SK-N-SH treated with all-trans-retinoic acid at 6 μM for 48 hours (cell line): ENCODE measurements around the gene ARHGAP18.
A peak's percentile ranks its signal among the peaks of the same experiment; 100 is the strongest.

Source experiments
- ATAC-seq: fragments of 200-7000 bp; cut with Tn5 transposase; 3 replicates; pipeline ENCODE4 v1.9.1; 2020; ENCODE audit warnings: mild to moderate bottlenecking, moderate library complexity
- BACH2 ChIP-seq: fragments of 250-450 bp; sonication (Bioruptor Pico); IDR thresholded peaks from 2 replicates; pipeline ENCODE4 v1.9.0; 2021; ENCODE audit warnings: mild to moderate bottlenecking, borderline replicate concordance
- CREB5 ChIP-seq: fragments of 250-450 bp; sonication (Bioruptor Pico); IDR thresholded peaks from 2 replicates; pipeline ENCODE4 v1.5.1; 2020; ENCODE audit warnings: low read depth, mild to moderate bottlenecking, moderate library complexity
- CSDC2 ChIP-seq: fragments of 250-450 bp; sonication (Bioruptor Pico); IDR thresholded peaks from 2 replicates; pipeline ENCODE4 v1.5.0; 2020; ENCODE audit warnings: mild to moderate bottlenecking, moderate library complexity
- CSRNP3 ChIP-seq: fragments of 250-450 bp; sonication (Bioruptor Pico); IDR thresholded peaks from 2 replicates; pipeline ENCODE4 v1.5.1; 2021; ENCODE audit warnings: mild to moderate bottlenecking, moderate library complexity
- ESRRG ChIP-seq: fragments of 250-450 bp; sonication (Bioruptor Pico); IDR thresholded peaks from 2 replicates; pipeline ENCODE4 v1.6.1; 2021; ENCODE audit warnings: mild to moderate bottlenecking
- RARB ChIP-seq: fragments of 250-450 bp; sonication (Bioruptor Pico); IDR thresholded peaks from 2 replicates; pipeline ENCODE4 v1.8.0; 2021; ENCODE audit warnings: mild to moderate bottlenecking, moderate library complexity
- SNAI2 ChIP-seq: fragments of 250-450 bp; sonication (Bioruptor Pico); IDR thresholded peaks from 2 replicates; pipeline ENCODE4 v1.5.0; 2020; ENCODE audit warnings: mild to moderate bottlenecking, moderate library complexity
- TCF4 ChIP-seq: fragments of 250-450 bp; sonication (Bioruptor Pico); IDR thresholded peaks from 2 replicates; pipeline ENCODE4 v1.8.0; 2021; ENCODE audit warnings: mild to moderate bottlenecking, moderate library complexity, borderline replicate concordance
- TOX ChIP-seq: fragments of 250-450 bp; sonication (Bioruptor Pico); IDR thresholded peaks from 2 replicates; pipeline ENCODE4 v1.8.0; 2021; ENCODE audit warnings: mild to moderate bottlenecking, moderate library complexity, borderline replicate concordance
- ZNF565 ChIP-seq: fragments of 450-650 bp; formaldehyde crosslinking; conservative IDR thresholded peaks from 2 replicates; pipeline ENCODE4 v1.5.0; 2020; ENCODE audit warnings: low read depth, mild to moderate bottlenecking, moderate library complexity
- TF ChIP-seq, protein P1 (sequence below): fragments of 250-450 bp; sonication (Bioruptor Pico); IDR thresholded peaks from 2 replicates; pipeline ENCODE4 v1.5.0; 2020; ENCODE audit warnings: mild to moderate bottlenecking, moderate library complexity
- TF ChIP-seq, protein P2 (sequence below): fragments of 250-450 bp; sonication (Bioruptor Pico); IDR thresholded peaks from 2 replicates; pipeline ENCODE4 v1.8.0; 2021; ENCODE audit warnings: low read depth, mild to moderate bottlenecking, moderate library complexity, borderline replicate concordance

Gene ARHGAP18

DNA sequence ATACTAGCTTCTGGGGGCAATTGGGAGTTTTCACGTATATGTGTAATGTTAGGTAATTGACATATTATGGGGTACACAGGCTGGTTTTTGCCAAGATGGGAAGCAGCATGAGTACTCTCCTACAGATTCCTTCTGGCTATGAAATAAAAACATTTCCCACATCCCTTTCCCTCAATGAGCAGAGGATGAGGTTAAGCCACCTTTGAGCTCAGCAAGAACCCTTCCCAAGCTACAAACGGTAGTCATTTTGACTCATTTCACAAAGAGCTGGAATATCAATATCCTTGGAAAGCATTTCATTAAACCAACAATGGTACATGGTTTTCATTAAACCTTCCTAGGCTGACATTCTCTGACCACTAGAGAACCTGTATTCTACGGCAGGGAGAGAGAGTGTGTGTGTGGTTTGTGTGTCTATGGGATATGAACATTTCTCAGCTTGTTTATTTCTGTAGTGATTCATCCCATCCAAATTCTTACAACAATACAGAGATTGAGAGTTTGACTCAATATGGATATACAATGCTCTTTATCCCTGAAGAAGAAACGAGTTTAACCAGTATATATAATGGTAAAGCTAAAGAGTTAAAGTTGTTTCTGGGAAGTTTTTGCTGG lies 119.5 kb downstream of the ARHGAP18 start:
- TF ChIP-seq, protein P1, sequence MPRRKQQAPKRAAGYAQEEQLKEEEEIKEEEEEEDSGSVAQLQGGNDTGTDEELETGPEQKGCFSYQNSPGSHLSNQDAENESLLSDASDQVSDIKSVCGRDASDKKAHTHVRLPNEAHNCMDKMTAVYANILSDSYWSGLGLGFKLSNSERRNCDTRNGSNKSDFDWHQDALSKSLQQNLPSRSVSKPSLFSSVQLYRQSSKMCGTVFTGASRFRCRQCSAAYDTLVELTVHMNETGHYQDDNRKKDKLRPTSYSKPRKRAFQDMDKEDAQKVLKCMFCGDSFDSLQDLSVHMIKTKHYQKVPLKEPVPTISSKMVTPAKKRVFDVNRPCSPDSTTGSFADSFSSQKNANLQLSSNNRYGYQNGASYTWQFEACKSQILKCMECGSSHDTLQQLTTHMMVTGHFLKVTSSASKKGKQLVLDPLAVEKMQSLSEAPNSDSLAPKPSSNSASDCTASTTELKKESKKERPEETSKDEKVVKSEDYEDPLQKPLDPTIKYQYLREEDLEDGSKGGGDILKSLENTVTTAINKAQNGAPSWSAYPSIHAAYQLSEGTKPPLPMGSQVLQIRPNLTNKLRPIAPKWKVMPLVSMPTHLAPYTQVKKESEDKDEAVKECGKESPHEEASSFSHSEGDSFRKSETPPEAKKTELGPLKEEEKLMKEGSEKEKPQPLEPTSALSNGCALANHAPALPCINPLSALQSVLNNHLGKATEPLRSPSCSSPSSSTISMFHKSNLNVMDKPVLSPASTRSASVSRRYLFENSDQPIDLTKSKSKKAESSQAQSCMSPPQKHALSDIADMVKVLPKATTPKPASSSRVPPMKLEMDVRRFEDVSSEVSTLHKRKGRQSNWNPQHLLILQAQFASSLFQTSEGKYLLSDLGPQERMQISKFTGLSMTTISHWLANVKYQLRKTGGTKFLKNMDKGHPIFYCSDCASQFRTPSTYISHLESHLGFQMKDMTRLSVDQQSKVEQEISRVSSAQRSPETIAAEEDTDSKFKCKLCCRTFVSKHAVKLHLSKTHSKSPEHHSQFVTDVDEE (CRISPR knock-in tag) = no peak
- peak; percentile 17; the same call in 2 of the 3 replicates for ATAC-seq

DNA sequence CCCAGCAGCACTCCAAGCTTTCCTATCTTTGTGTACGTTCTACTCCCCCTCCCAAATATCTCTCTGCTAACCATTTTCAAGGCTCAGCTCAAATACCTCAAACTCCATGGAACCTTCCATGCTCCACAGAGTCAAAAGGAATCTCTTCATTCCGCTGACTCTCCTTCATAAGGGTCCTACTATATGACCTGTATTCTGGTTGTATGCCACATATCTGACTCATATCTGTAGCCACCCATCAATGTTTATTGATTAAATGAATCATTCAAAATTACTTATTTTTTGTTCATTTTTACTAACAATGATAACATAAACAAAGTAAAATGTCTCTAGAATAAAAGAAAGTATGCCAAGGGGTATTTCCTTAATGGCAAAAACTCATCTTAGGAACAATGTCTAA lies 123.2 kb downstream of the ARHGAP18 start:
- no peak for ATAC-seq
- TF ChIP-seq SNAI2 (CRISPR knock-in tag) = no peak
- TF ChIP-seq BACH2 = no peak
- TF ChIP-seq, protein P2, sequence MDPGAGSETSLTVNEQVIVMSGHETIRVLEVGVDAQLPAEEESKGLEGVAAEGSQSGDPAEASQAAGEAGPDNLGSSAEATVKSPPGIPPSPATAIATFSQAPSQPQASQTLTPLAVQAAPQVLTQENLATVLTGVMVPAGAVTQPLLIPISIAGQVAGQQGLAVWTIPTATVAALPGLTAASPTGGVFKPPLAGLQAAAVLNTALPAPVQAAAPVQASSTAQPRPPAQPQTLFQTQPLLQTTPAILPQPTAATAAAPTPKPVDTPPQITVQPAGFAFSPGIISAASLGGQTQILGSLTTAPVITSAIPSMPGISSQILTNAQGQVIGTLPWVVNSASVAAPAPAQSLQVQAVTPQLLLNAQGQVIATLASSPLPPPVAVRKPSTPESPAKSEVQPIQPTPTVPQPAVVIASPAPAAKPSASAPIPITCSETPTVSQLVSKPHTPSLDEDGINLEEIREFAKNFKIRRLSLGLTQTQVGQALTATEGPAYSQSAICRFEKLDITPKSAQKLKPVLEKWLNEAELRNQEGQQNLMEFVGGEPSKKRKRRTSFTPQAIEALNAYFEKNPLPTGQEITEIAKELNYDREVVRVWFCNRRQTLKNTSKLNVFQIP (CRISPR knock-in tag) = no peak
- TF ChIP-seq TCF4 (CRISPR knock-in tag) = no peak

- TF ChIP-seq CSDC2 (CRISPR knock-in tag) (no peak), RARB (CRISPR knock-in tag) (no peak), TOX (CRISPR knock-in tag) (no peak)
- TF ChIP-seq, all 23 proteins: peak for 0
- ATAC-seq = peak; percentile 15; the same call in 1 of the 3 replicates
Observed at GRCh38 chr6:129583866-129584265, 126.1 kb downstream of the ARHGAP18 start.

- no peak for TF ChIP-seq CSRNP3 (CRISPR knock-in tag)
- no peak for ATAC-seq
Observed at GRCh38 chr6:129578315-129578714, 131.7 kb downstream of the ARHGAP18 start.

GRCh38 chr6:129577691-129578090 lies 132.3 kb downstream of the ARHGAP18 start:
- peak; percentile 23; the same call in 1 of the 3 replicates for ATAC-seq
- TF ChIP-seq CREB5 (CRISPR knock-in tag) (no peak), ESRRG (CRISPR knock-in tag) (no peak)
- TF ChIP-seq, all 23 proteins: peak for 0

DNA sequence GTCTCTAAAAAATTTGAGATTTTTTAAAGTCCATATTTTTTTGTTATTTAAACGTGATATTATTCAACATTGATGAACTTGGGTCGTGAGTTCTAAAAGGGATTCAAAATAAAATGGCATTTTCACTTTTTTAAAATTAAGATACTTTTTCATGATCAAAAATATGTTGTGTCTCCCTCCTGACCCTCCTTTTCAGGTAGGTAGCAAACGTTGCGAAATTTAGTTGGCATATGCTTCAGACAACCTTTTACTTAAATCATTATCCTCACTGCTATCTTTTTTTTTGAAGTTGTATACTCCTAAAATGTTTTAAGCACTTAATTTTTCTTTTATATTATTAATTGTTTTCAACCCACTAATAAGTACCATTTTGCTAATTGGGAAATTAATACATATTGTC lies 133.5 kb downstream of the ARHGAP18 start:
- ATAC-seq = no peak
- TF ChIP-seq CSRNP3 (CRISPR knock-in tag) (no peak), CSDC2 (CRISPR knock-in tag) (no peak), ZNF565 (CRISPR knock-in tag) (no peak)
